Panc1 (cell line): ENCODE results near the gene MAP1S.

Experiments used
- CTCF ChIP-seq: fragments of 450-650 bp; IDR thresholded peaks from 2 replicates; pipeline ENCODE4 v1.5.1; 2017; ENCODE audit warnings: mild to moderate bottlenecking
- POLR2AphosphoS5 ChIP-seq: IDR thresholded peaks from 2 replicates; pipeline ENCODE4 v1.6.1; 2012; ENCODE audit warnings: mild to moderate bottlenecking, low read depth, low read length, moderate library complexity
- REST ChIP-seq, 2 experiments: IDR thresholded peaks; 2 replicates each; pipeline ENCODE4 v1.6.1; 2011 to 2012; ENCODE audit warnings: low read depth in 2 of 2, control low read depth in 1 of 2, low read length in 1 of 2, mild to moderate bottlenecking in 1 of 2, moderate library complexity in 1 of 2; ENCODE audit not compliant: insufficient read depth in 1 of 2
- SIN3A ChIP-seq: IDR thresholded peaks from 2 replicates; pipeline ENCODE4 v1.6.1; 2012; ENCODE audit warnings: low read depth, mild to moderate bottlenecking, low read length, moderate library complexity, borderline replicate concordance; ENCODE audit not compliant: insufficient read depth

- TF ChIP-seq POLR2AphosphoS5 (no peak), CTCF (no peak), REST (IDR thresholded peaks at IDR 0.05; ENCODE audit: insufficient read depth in 1 of 2, low read depth in 2 of 2, low read length in 1 of 2) (no peak), SIN3A (no peak)
Observed at GRCh38 chr19:17767559-17767958, 48.3 kb downstream of the MAP1S start.
